ENCODE results near the gene HMGCS2. TPM values are rescaled to one million over a fixed set of nuclear protein-coding genes. Genes with fewer than 3 reads are reported as not detected.

HMGCS2 gene
- total and polyA plus RNA-seq, 9 of the 15 experiments (the other 6 are each of a cell fraction or from before 2014, with no cell fraction given): 0.13 TPM; not detected in 8

GRCh38 chr1:119797606-119798005 is 28.9 kb upstream of the HMGCS2 start:
- H3K9me3 ChIP-seq (replicated peaks; ENCODE audit: control insufficient read depth, insufficient read depth, low read depth, low read length): no peaks in the 10 kb centered on the region
- ChIA-PET POLR2A (interaction anchor here (1.0 kb wide), 2 partner anchors 60 to 139 kb away, joined by 3 to 4 read pairs; no protein-coding TSS in a partner anchor), CTCF (ENCODE audit: low intra/inter-chr PET ratio) (no interaction called here)
- H3K4me3 ChIP-seq: no peak overlapping the region
- no peak overlapping the region for H3K4me2 ChIP-seq (ENCODE audit: insufficient read depth, low read length)
- no peaks in the 10 kb centered on the region for H3K4me1 ChIP-seq (replicated peaks in 1 of 2; ENCODE audit: control insufficient read depth in 2 of 2, insufficient read depth in 2 of 2, low read length in 2 of 2)
- in situ Hi-C loops (cut with MboI): no loop called here
- no TSS peak for BruUV-seq (replicated peaks)
- no peak for DNase-seq (ENCODE audit: extremely low read depth in 1 of 4, low spot score in 3 of 4)
- no peaks in the 10 kb centered on the region for H3K79me2 ChIP-seq (ENCODE audit: control insufficient read depth, insufficient read depth, low read length)
- H3K9ac ChIP-seq (ENCODE audit: insufficient read depth in 1 of 2, low read depth in 2 of 2, low read length in 2 of 2): no peak overlapping the region
- no peak overlapping the region for H3K27ac ChIP-seq (ENCODE audit: extremely low read depth, low read depth, low read length)
- 0% methylated on average over 7 of the region's 7 CpGs for WGBS (ENCODE audit: insufficient coverage, low coverage, missing lambda C conversion rate)
- no peaks in the 10 kb centered on the region for H4K20me1 ChIP-seq (replicated peaks; ENCODE audit: control insufficient read depth, insufficient read depth, low read length)
- H2AFZ ChIP-seq (ENCODE audit: low read depth, low read length): no peak overlapping the region
- peaks cover 56 to 57% of the 10 kb centered on the region in 2 experiments for H3K27me3 ChIP-seq (ENCODE audit: control insufficient read depth in 2 of 2, insufficient read depth in 2 of 2, low read length in 2 of 2)
- no peaks in the 10 kb centered on the region for H3K9me1 ChIP-seq (ENCODE audit: control insufficient read depth, insufficient read depth, low read length)
- intact Hi-C loops (cut with micrococcal nuclease): loop anchor here (5.0 kb wide), 1 partner anchor 50 kb away; no protein-coding TSS in a partner anchor
- no peak for ATAC-seq
- TF ChIP-seq JUNB (CRISPR knock-in tag; conservative IDR thresholded peaks at IDR 0.05) (no peak), ZNF280A (IDR thresholded peaks at IDR 0.05; ENCODE audit: low read depth, partially characterized antibody) (no peak), CHD2 (IDR thresholded peaks at IDR 0.05; ENCODE audit: low read depth, low read length) (no peak), SIN3B (IDR thresholded peaks at IDR 0.05; ENCODE audit: low read depth) (no peak), HNRNPK (IDR thresholded peaks at IDR 0.05; ENCODE audit: low read depth, low read length, poor library complexity, severe bottlenecking) (no peak), HEY1 (CRISPR knock-in tag; IDR thresholded peaks at IDR 0.05; ENCODE audit: borderline replicate concordance) (no peak), RBFOX2 (IDR thresholded peaks at IDR 0.05; ENCODE audit: low read depth, low read length) (no peak), DLX4 (CRISPR knock-in tag; IDR thresholded peaks at IDR 0.05) (no peak)
- TF ChIP-seq, protein P1, sequence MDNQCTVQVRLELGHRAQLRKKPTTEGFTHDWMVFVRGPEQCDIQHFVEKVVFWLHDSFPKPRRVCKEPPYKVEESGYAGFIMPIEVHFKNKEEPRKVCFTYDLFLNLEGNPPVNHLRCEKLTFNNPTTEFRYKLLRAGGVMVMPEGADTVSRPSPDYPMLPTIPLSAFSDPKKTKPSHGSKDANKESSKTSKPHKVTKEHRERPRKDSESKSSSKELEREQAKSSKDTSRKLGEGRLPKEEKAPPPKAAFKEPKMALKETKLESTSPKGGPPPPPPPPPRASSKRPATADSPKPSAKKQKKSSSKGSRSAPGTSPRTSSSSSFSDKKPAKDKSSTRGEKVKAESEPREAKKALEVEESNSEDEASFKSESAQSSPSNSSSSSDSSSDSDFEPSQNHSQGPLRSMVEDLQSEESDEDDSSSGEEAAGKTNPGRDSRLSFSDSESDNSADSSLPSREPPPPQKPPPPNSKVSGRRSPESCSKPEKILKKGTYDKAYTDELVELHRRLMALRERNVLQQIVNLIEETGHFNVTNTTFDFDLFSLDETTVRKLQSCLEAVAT (IDR thresholded peaks at IDR 0.05): no peak
- TF ChIP-seq, protein P2, sequence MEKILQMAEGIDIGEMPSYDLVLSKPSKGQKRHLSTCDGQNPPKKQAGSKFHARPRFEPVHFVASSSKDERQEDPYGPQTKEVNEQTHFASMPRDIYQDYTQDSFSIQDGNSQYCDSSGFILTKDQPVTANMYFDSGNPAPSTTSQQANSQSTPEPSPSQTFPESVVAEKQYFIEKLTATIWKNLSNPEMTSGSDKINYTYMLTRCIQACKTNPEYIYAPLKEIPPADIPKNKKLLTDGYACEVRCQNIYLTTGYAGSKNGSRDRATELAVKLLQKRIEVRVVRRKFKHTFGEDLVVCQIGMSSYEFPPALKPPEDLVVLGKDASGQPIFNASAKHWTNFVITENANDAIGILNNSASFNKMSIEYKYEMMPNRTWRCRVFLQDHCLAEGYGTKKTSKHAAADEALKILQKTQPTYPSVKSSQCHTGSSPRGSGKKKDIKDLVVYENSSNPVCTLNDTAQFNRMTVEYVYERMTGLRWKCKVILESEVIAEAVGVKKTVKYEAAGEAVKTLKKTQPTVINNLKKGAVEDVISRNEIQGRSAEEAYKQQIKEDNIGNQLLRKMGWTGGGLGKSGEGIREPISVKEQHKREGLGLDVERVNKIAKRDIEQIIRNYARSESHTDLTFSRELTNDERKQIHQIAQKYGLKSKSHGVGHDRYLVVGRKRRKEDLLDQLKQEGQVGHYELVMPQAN (IDR thresholded peaks at IDR 0.05; ENCODE audit: borderline replicate concordance): no peak
- TF ChIP-seq, protein P3, sequence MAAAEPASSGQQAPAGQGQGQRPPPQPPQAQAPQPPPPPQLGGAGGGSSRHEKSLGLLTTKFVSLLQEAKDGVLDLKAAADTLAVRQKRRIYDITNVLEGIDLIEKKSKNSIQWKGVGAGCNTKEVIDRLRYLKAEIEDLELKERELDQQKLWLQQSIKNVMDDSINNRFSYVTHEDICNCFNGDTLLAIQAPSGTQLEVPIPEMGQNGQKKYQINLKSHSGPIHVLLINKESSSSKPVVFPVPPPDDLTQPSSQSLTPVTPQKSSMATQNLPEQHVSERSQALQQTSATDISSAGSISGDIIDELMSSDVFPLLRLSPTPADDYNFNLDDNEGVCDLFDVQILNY (CRISPR knock-in tag; IDR thresholded peaks at IDR 0.05): no peak
- no peak for FAIRE-seq
- no peaks in the 10 kb centered on the region for H3K36me3 ChIP-seq (ENCODE audit: control insufficient read depth, insufficient read depth, low read length)

All from K562 (cell line).